NOMO-1 (cell line): ENCODE measurements around the gene LMX1B.
"Not testable (repeated sequence)": the region's sequence is repeated elsewhere in the genome, so short reads cannot be mapped to it uniquely, and the experiment has no call there.

Experiments used
- DNase-seq, 2 experiments: peaks; one replicate each; lab custom pipeline; 2025; ENCODE audit not compliant: unreplicated experiment in 2 of 2; lab: John Stamatoyannopoulos, UW

LMX1B gene

GRCh38 chr9:126652140-126652582 is 38.4 kb downstream of the LMX1B start:
- no peak for DNase-seq

GRCh38 chr9:126654124-126654523 is 40.4 kb downstream of the LMX1B start:
- no peak for DNase-seq

GRCh38 chr9:126656214-126656613 is 42.5 kb downstream of the LMX1B start:
- DNase-seq = not testable (repeated sequence)

- no peak for DNase-seq
Observed at GRCh38 chr9:126658201-126658825, 44.6 kb downstream of the LMX1B start.

- DNase-seq = no peak
Observed at GRCh38 chr9:126658956-126659555, 45.3 kb downstream of the LMX1B start.

- DNase-seq = no peak
Observed at GRCh38 chr9:126661122-126661520, 47.4 kb downstream of the LMX1B start.

- no peak for DNase-seq
Observed at GRCh38 chr9:126661521-126662251, 48.0 kb downstream of the LMX1B start.

- no peak for DNase-seq
Observed at GRCh38 chr9:126663661-126664072, 49.9 kb downstream of the LMX1B start.

GRCh38 chr9:126664900-126665643 is 51.3 kb downstream of the LMX1B start:
- DNase-seq = no peak

- DNase-seq = no peak
Observed at GRCh38 chr9:126665644-126666035, 51.9 kb downstream of the LMX1B start.

- DNase-seq = peak in 1 of 2 experiments; percentile 11
Observed at GRCh38 chr9:126666155-126666803, 52.6 kb downstream of the LMX1B start.

GRCh38 chr9:126667190-126668055 is 53.7 kb downstream of the LMX1B start:
- DNase-seq = no peak

- no peak for DNase-seq
Observed at GRCh38 chr9:126668058-126668457, 54.3 kb downstream of the LMX1B start.

- DNase-seq = no peak
Observed at GRCh38 chr9:126669108-126669507, 55.4 kb downstream of the LMX1B start.

- DNase-seq = no peak
Observed at GRCh38 chr9:126670270-126670669, 56.5 kb downstream of the LMX1B start.

- DNase-seq = no peak
Observed at GRCh38 chr9:126671381-126671831, 57.7 kb downstream of the LMX1B start.

- DNase-seq = no peak
Observed at GRCh38 chr9:126671983-126672382, 58.3 kb downstream of the LMX1B start.

GRCh38 chr9:126672634-126673284 is 59.0 kb downstream of the LMX1B start:
- DNase-seq = no peak

- no peak for DNase-seq
Observed at GRCh38 chr9:126673689-126674364, 60.1 kb downstream of the LMX1B start.
